ENCODE measurements around the gene AMACR.

The AMACR gene

GRCh38 chr5:34005211-34005610 is 2.6 kb downstream of the AMACR start:
- peak; percentile 91 for DNase-seq

DNA sequence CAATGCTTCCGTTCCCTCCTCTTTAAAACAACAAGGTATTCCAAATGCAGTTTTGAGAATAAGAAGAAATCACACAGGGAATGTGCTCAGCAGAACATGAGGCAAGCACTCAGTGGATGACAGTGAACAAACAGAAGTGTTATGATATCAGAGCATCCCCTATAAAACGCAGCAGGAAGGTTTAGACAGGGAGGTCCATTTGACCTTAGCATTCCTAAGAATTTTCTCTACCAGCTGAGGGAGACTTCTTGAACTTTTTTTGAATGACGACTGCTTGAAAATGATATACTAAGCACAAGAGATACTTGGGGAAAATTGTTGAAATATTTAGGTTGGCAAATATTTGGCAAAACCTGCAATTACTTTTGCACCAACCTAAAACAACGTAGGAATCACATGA is 3.9 kb downstream of the AMACR start:
- DNase-seq: peak; percentile 25

- DNase-seq: peak; percentile 56
Measured at GRCh38 chr5:34002629-34003328, 5.1 kb downstream of the AMACR start.

GRCh38 chr5:34001241-34001841 is 6.5 kb downstream of the AMACR start:
- DNase-seq: no peak

- DNase-seq: no peak
Measured at GRCh38 chr5:33999978-34000377, 7.9 kb downstream of the AMACR start.

DNA sequence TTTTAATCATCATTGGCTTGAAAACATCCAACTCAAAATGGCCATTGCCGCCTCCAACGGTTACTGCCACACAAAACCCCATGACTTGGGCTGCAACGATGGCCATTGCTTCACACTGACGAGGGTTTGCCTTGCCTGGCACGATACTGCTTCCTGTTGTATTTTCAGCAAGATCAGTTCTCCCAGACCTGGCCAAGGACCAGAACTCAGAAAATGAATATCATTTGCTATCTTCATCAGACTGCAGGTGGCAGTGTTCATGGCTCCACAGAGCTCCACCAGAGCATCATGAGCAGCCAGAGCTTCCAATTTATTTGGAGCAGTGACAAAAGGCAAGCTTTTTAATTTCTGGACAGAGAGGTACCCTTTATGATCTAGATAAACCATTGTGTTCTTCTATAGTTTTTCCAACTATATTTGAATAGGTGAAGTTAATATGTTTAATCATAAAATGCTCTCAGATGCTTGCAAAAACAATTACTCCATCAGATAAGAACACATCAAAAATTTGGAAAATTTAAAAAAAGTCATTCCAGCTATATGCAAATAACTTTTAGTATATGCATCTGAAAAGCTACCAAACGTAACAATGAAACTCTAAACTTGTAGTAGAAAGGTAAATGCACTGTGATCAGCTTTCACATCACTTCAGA is 10.4 kb downstream of the AMACR start:
- peak; percentile 74 for DNase-seq

DNA sequence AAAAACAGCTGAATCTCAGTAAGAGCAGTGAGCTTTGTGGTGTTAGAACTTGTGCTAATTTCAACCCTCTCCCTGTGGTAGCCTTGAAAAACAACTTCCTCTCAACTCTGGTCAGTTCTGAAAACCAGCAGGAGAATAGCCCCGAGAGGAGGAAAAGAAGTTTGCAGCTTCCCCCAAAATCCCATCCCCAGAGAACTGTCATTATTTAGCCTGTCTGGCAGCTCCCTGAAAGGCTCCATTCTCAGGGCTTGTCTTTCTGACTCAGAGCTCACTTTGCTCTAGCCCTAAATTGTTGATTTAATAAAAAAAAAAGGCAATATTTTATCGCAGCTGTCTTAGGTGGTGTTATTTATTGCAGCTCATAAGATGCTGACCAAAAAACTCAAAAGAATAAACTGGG is 12.0 kb downstream of the AMACR start:
- no peak for DNase-seq

GRCh38 chr5:33994845-33995244 is 13.0 kb downstream of the AMACR start:
- peak; percentile 11 for DNase-seq

DNA sequence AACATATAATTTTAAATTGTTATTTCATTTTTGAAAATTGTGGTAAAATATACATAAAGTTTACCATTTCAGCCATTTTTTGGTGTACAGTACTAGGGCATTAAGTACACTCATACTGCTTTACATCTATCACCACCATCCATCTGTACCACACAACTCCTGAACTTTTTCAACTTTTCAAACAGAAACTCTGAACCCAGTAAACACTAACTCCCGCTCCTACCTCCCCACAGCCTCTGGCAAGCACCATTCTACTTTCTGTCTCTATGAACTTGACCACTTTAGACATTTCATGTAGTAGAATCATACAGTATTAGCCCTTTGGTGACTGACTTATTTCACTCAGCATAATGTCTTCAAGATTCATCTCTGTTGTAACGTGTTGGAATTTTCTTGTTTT is 15.0 kb downstream of the AMACR start:
- DNase-seq: no peak

DNA sequence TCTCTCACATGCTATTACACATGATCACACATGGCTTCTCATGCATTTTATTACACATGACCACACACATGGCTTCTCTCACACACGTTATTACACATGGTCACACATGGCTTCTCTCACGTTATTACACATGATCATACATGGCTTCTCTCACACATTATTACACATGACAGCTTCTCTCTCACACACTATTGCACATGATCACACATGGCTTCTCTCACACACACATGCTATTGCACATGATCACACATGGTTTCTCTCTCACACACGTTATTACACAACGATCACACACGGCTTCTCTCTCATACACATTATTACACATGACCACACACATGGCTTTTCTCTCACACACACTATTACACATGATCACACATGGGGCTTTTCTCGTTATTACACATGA is 22.4 kb downstream of the AMACR start:
- no peak for DNase-seq

DNA sequence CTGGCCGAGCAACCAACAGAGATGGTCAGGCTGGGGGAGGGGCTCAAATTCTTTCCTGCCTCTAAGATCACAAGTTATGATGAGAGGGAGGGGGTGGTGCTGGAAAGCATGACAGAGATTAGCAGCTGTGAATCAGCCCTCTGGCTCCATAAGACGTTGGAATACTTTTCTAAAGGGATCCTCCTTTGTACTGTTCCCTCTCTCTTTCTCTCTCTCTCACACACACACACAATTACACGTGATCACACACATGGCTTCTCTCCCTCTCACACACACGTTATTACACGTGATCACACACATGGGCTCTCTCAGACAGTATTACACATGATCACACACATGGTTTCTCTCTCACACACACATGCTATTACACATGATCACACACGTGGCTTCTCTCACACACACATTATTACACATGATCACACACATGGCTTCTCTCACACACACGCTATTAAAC is 23.2 kb downstream of the AMACR start, which contains the start of gene SLC45A2:
SLC45A2 (minus strand) TSS at position 23 of the 454 bp plus-strand sequence. CDS start 110 bp downstream, outside the sequence.
- peak; percentile 23 for DNase-seq

- no peak for DNase-seq
Measured at GRCh38 chr5:33984178-33984577, 23.7 kb downstream of the AMACR start.

GRCh38 chr5:33981408-33982162 is 26.3 kb downstream of the AMACR start:
- DNase-seq: no peak

- DNase-seq: no peak
Measured at GRCh38 chr5:33980030-33980429, 27.8 kb downstream of the AMACR start.

- DNase-seq: no peak
Measured at GRCh38 chr5:33978306-33978705, 29.5 kb downstream of the AMACR start.

DNA sequence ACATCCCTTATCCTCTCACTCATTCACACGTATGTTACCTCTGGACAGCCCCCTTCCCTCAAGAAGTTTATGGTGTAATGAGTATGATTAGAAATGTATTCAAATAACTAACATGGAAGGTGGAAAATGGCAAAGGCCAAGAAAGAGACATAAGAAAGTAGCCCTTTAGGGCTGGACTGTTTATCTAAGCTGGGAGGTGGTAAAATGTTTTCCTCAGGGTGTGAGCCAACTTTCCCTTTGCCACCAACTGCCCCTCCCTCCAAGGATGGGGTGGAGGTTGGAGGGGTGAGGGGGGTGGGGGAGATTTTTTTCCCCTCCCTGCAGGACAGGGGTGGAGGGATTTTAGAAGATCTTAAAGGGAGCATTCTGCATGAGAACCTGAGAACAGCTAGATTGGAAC is 31.5 kb downstream of the AMACR start:
- DNase-seq: no peak

- DNase-seq: no peak
Measured at GRCh38 chr5:33975852-33976251, 32.0 kb downstream of the AMACR start.

- DNase-seq: no peak
Measured at GRCh38 chr5:33973271-33973670, 34.6 kb downstream of the AMACR start.

DNA sequence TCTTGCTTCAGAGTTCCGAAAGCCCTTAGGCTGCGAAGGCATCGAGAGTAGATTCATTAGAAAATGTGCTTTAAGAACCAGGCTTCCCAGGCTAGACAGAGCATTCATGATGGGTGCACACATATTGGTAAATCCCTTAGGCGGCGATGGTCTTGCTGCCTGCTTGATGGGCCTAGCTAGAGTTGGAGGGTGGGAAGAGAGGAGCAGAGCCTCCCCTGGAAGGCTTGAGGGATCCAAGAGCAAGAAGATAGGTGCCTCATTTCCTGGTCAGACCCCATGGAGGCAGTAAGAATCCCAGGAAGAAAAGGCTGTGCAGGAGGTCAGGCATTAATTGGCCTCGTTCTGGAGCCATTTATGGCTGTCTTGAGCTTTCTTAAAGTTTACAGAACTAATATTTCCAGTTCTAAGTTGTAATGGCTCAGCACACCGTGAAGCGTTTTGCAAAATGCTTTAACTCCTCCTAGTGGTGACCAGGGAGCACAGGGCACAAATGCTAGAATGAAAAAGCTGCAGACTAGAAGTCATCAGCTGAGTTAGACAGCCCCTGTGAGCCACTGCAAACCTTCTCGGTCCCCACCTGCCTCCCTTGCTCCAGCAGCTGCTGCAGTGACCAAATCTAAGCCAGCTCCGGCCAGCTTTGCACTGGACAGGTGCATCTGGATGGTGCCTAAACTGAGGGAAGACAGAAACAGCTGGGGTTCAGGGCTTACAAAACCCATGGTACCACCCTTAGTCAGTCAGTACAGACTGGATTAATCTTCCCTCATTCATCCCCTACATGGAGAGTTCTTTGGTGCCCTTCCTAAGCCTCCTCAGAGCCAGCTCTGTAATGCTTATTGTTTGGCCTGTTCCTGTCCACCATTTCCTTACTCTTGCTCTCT is 38.0 kb downstream of the AMACR start:
- peak; percentile 58 for DNase-seq

- no peak for DNase-seq
Measured at GRCh38 chr5:33968211-33969005, 39.4 kb downstream of the AMACR start.

- no peak for DNase-seq
Measured at GRCh38 chr5:33966805-33967204, 41.0 kb downstream of the AMACR start.

Measured in kidney glomerular epithelial cell (primary cell).